VCaP (cell line): ENCODE measurements around the gene KDM5A.
"Not testable (repeated sequence)": the region's sequence is repeated elsewhere in the genome, so short reads cannot be mapped to it uniquely, and the experiment has no call there.

ENCODE experiments used
- H3K27ac ChIP-seq: fragments of 450-650 bp; 2 replicates; pipeline ENCODE4 v1.5.1; 2017
- CTCF ChIP-seq: fragments of 450-650 bp; conservative IDR thresholded peaks from 2 replicates; pipeline ENCODE4 v1.5.1; 2017; ENCODE audit warnings: mild to moderate bottlenecking, moderate library complexity

Gene KDM5A

GRCh38 chr12:400828-401227 lies 11.7 kb upstream of the KDM5A start:
- peak overlapping the region; percentile 67; the same call in 1 of the 2 replicates for H3K27ac ChIP-seq

DNA sequence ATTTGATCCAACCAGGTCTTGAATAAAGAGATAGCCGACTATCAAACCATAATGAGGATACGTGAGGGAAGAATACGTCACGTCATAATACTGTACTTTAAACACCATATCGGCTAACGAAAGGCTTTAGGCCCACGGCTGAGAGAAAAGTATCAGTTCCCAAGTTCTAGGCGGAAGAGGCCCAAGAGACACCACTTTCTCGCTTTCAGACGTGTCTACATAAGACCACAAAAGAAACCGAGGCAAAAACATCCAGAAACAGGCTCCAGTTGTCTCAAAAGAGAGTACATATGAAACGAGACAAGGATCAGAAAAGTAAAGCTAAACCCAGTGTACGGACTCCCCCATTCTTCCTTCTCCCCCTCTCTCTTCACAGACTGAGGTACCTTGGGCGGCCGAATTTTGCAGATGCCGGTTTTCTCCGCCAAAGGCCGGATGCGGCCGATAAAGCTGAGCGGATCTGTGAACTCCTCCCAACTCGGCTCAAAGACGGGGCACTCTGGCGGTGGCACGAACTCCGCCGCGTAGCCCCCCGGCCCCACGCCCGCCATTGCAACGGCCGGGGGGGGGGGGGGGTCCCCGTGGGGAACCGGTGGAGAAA lies 479 bp downstream of the KDM5A start:
- no peak for TF ChIP-seq CTCF
- peak overlapping the region; percentile 95 for H3K27ac ChIP-seq

More at GRCh38 chr12:400828-401227, 11.7 kb upstream of the KDM5A start:
- no peak for TF ChIP-seq CTCF

DNA sequence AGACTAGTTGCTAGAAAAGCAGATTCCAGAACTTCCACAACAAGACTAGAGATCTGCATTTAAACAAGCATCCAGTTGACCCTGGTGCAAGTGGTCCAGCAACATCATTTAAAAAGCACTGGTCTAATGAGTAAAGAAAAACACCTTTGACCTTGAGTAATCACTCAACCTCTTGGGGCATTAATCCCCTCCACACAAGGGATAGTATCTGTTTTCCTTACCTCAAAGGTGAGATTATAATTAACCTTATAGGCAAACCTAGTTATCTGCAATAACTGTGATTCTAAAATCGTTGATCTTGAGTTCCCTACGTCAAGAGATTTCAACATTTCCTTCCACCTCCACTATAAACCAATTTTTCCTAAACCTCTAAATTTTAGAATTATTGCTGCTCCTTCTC lies 1.1 kb downstream of the KDM5A start:
- H3K27ac ChIP-seq = peak overlapping the region; percentile 95

GRCh38 chr12:386651-387050 lies 2.5 kb downstream of the KDM5A start:
- H3K27ac ChIP-seq = peak overlapping the region; percentile 95
- no peak for TF ChIP-seq CTCF

More for the DNA sequence above, 1.1 kb downstream of the KDM5A start:
- no peak for TF ChIP-seq CTCF

DNA sequence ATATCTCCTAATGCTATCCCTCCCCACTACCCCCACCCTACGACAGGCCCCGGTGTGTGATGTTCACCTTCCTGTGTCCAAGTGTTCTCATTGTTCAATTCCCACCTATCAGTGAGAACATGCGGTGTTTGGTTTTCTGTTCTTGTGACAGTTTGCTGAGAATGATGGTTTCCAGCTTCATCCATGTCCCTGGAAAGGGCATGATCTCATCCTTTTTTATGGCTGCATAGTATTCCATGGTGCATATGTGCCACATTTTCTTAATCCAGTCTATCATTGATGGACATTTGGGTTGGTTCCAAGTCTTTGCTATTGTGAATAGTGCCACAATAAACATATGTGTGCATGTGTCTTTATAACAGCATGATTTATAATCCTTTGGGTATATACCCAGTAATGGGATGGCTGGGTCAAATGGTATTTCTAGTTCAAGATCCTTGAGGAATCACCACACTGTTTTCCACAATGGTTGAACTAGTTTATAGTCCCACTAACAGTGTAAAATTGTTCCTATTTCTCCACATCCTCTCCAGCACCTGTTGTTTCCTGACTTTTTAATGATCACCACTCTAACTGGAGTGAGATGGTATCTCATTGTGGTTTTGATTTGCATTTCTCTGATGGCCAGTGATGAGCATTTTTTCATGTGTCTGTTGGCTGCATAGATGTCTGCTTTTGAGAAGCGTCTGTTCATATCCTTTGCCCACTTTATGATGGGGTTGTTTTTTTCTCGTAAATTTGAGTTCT lies 18.2 kb downstream of the KDM5A start:
- H3K27ac ChIP-seq = not testable (repeated sequence)

DNA sequence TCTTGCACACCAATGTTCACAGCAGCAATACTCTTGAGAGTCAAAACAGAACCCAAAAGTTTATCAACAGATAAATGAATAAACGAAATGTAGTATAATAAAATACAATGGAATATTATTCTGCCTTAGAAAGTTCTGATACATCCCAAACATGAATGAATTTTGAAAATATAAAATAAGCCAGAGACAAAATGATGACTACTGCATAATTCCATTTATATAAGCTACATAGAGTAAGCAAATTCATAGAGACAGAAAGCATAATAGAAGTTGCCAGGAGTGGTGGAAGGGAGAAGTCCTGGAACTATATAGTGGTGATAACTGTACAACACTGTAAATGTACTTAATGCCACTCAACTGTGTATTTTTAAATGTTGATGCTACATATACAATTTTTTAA lies 21.1 kb downstream of the KDM5A start:
- H3K27ac ChIP-seq = no peak overlapping the region
- TF ChIP-seq CTCF = no peak

GRCh38 chr12:366820-367219 lies 22.3 kb downstream of the KDM5A start:
- no peak for TF ChIP-seq CTCF
- no peak overlapping the region for H3K27ac ChIP-seq

GRCh38 chr12:359091-359490 lies 30.0 kb downstream of the KDM5A start:
- TF ChIP-seq CTCF = no peak
- H3K27ac ChIP-seq = no peak overlapping the region
